AG09309 (cell line): ENCODE data around the gene CHD1.

Experiments used
- DNase-seq: peaks from one replicate; pipeline ENCODE4 v3.0.0-alpha.2; 2010; ENCODE audit warnings: low read depth
- H3K4me3 ChIP-seq: 2 replicates; pipeline ENCODE4 v1.5.1; 2011; ENCODE audit warnings: mild to moderate bottlenecking, low read depth, low read length, moderate library complexity; ENCODE audit not compliant: control insufficient read depth
- TF ChIP-seq, protein P1 (sequence below): IDR thresholded peaks from 2 replicates; pipeline ENCODE4 v1.5.1; 2011; ENCODE audit warnings: mild to moderate bottlenecking, low read depth, low read length, inconsistent platforms; ENCODE audit not compliant: insufficient read depth, control insufficient read depth; ENCODE audit errors: missing control alignments

The CHD1 gene

GRCh38 chr5:98968056-98968564 lies 39.3 kb upstream of the CHD1 start:
- no peak for DNase-seq
- H3K4me3 ChIP-seq = no peak overlapping the region
- TF ChIP-seq, protein P1, sequence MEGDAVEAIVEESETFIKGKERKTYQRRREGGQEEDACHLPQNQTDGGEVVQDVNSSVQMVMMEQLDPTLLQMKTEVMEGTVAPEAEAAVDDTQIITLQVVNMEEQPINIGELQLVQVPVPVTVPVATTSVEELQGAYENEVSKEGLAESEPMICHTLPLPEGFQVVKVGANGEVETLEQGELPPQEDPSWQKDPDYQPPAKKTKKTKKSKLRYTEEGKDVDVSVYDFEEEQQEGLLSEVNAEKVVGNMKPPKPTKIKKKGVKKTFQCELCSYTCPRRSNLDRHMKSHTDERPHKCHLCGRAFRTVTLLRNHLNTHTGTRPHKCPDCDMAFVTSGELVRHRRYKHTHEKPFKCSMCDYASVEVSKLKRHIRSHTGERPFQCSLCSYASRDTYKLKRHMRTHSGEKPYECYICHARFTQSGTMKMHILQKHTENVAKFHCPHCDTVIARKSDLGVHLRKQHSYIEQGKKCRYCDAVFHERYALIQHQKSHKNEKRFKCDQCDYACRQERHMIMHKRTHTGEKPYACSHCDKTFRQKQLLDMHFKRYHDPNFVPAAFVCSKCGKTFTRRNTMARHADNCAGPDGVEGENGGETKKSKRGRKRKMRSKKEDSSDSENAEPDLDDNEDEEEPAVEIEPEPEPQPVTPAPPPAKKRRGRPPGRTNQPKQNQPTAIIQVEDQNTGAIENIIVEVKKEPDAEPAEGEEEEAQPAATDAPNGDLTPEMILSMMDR = no peak

DNA sequence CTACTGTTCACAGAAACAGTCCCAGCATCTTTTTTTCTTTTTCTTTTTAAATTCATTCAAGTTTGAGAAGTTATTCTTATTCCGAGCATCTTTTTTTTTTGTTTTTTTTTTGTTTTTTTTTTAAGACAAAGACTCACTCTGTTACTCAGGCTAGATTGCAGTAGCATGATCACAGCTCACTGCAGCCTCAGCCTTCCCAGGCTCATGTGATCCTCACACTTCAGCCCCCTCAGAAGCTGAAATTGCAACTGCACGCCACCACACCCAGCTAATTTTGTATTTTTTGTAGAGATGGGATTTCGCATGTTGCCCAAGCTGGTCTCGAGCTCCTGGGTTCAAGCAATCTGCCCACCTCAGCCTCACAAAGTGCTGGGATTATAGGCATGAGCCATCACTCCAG lies 36.4 kb upstream of the CHD1 start:
- DNase-seq = no peak
- TF ChIP-seq, protein P1 = no peak
- no peak overlapping the region for H3K4me3 ChIP-seq

GRCh38 chr5:98964621-98965020 lies 35.8 kb upstream of the CHD1 start:
- TF ChIP-seq, protein P1 = no peak
- no peak overlapping the region for H3K4me3 ChIP-seq
- no peak for DNase-seq

- DNase-seq = no peak
- TF ChIP-seq, protein P1 = no peak
- no peak overlapping the region for H3K4me3 ChIP-seq
These were observed 34.2 kb upstream of the CHD1 start for GRCh38 chr5:98963019-98963418.

- TF ChIP-seq, protein P1 = no peak
- DNase-seq = no peak
- no peak overlapping the region for H3K4me3 ChIP-seq
These were observed 33.8 kb upstream of the CHD1 start for GRCh38 chr5:98962587-98962986.

- TF ChIP-seq, protein P1 = no peak
- no peak for DNase-seq
- H3K4me3 ChIP-seq = no peak overlapping the region
These were observed 33.0 kb upstream of the CHD1 start for GRCh38 chr5:98961665-98962344.
